Left lung (tissue), 10 donors: Measurements from ENCODE around the gene HRAS. TPM values are rescaled to one million over a fixed set of nuclear protein-coding genes. Genes with fewer than 3 reads are reported as not detected.

Experiments
- ATAC-seq: fragments of 200-7000 bp; cut with Tn5 transposase; one replicate; pipeline ENCODE4 v1.9.1; 2020; ENCODE audit warnings: moderate library complexity
- DNase-seq, 4 donors: peaks; one replicate each; pipeline ENCODE4 v3.0.0-alpha.2; 2013 to 2020
- H3K27ac ChIP-seq, 2 donors: fragments of 200-600 bp; sonication (generic) in 1 of 2; one replicate each; pipeline versions ENCODE4 v1.5.0 to v1.8.0; 2020 to 2021
- H3K27me3 ChIP-seq, 2 donors: fragments of 200-600 bp; sonication (generic) in 1 of 2; one replicate each; pipeline versions ENCODE4 v1.5.0 to v1.8.0; 2020 to 2021
- H3K36me3 ChIP-seq, 2 donors: fragments of 200-600 bp; sonication (generic) in 1 of 2; one replicate each; pipeline versions ENCODE4 v1.5.0 to v1.8.0; 2020 to 2021
- H3K4me1 ChIP-seq, 2 donors: fragments of 200-600 bp; one replicate each; pipeline ENCODE4 v1.8.0; 2021
- H3K4me3 ChIP-seq, 2 donors: fragments of 200-600 bp; sonication (generic) in 1 of 2; one replicate each; pipeline versions ENCODE4 v1.5.0 to v1.8.0; 2020 to 2021; ENCODE audit warnings: mild to moderate bottlenecking in 1 of 2
- H3K9me3 ChIP-seq, 2 donors: fragments of 200-600 bp; sonication (generic) in 1 of 2; one replicate each; pipeline versions ENCODE4 v1.5.0 to v1.8.0; 2020 to 2021
- intact Hi-C, 2 donors: fragments of 100-400 bp; cut with DNase I; formaldehyde crosslinking; loops; one replicate each; pipeline versions ENCODE4 v1.11.2 to v1.14.2; 2022
- microRNA-seq, 2 donors: library from miRNA; unstranded; fragments of <30 nt; microRNA quantifications; one replicate each; pipeline ENCODE4, GENCODE V29; 2019
- polyA plus RNA-seq, 6 donors: library from polyadenylated mRNA; unstranded; fragments of 120-200 nt; gene quantifications; one replicate each; pipeline ENCODE4 v1.2.1, GENCODE V29; 2013; ENCODE audit not compliant: insufficient read length in 6 of 6
- total RNA-seq, 2 donors: library from RNA; stranded (reverse); fragmentation: NEBNext Ultra II Directional; extraction: Animal tissue kit (Norgen Biotek cat#: 25700); gene quantifications; one replicate each; pipeline ENCODE4 v1.2.1, GENCODE V29; 2021
- TF ChIP-seq, protein P1 (sequence below), 2 donors: fragments of 200-600 bp; sonication (generic) in 1 of 2; IDR thresholded peaks; one replicate each; pipeline versions ENCODE4 v1.5.0 to v1.8.0; 2021; ENCODE audit warnings: antibody characterized with exemption in 2 of 2
- donor health status: DM: no; HTN: yes; CAD: no.
- donor health status: DM: no; HTN: no; CAD: no.

HRAS gene
- total and polyA plus RNA-seq, 8 donors: 32.4 to 52.4 (median 37.9) TPM

DNA sequence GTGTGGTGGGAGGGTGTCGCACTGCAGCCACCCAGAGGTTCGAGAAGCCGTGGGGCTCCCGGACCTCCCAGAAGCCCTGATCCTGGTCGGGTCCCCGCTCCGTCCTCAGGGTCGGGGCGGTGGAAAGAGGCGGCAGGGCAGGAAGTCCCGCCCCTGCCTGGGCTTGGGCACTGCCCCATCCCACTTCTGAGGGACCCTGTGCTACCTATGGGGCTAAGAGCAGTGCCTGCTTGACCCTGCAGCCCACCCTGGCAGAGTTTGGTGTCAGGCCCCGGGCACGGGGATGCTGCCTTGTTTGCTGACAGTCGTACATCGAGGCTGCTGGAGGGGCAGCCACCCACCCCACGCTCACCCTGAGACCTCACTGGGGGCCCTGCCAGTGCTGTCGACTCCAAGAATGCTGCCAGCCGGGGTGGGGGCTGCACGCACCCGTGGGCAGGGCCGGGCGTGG is 47.8 kb downstream of the HRAS start:
- Histone ChIP-seq H3K36me3 (peaks cover 0 to 45% of the 10 kb centered on the region in 2 donors), H3K4me3 (no peak overlapping the region), H3K9me3 (no peaks in the 10 kb centered on the region), H3K27ac (no peak overlapping the region), H3K4me1 (no peaks in the 10 kb centered on the region), H3K27me3 (no peaks in the 10 kb centered on the region)
- TF ChIP-seq, protein P1, sequence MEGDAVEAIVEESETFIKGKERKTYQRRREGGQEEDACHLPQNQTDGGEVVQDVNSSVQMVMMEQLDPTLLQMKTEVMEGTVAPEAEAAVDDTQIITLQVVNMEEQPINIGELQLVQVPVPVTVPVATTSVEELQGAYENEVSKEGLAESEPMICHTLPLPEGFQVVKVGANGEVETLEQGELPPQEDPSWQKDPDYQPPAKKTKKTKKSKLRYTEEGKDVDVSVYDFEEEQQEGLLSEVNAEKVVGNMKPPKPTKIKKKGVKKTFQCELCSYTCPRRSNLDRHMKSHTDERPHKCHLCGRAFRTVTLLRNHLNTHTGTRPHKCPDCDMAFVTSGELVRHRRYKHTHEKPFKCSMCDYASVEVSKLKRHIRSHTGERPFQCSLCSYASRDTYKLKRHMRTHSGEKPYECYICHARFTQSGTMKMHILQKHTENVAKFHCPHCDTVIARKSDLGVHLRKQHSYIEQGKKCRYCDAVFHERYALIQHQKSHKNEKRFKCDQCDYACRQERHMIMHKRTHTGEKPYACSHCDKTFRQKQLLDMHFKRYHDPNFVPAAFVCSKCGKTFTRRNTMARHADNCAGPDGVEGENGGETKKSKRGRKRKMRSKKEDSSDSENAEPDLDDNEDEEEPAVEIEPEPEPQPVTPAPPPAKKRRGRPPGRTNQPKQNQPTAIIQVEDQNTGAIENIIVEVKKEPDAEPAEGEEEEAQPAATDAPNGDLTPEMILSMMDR (IDR thresholded peaks at IDR 0.05): no peak
- no peak for ATAC-seq
- intact Hi-C loops: no loop called here
- no peak for DNase-seq

DNA sequence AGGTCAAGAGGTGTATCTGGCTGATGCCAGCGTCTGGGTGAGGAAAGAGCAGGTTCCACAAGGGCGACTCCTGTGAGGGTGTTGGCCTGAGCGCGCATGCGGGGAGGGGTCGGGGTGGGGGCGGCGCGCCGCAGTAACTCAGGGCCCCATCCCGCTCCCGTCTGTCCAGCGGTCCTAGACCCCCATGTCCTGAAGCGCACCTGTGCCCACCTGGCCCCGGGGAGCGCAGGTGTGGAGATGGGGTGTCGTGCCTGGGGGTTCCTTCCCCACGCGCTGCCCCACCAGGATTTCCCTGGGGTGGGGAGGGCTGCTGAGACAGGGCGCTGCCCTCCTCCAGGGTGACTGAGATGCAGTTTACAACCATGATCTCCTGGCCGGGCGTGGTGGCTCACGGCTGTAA is 49.2 kb downstream of the HRAS start:
- TF ChIP-seq, protein P1 (IDR thresholded peaks at IDR 0.05): no peak
- no peak overlapping the region for H3K4me3 ChIP-seq
- H3K27ac ChIP-seq: no peak overlapping the region
- DNase-seq (peak in 1 of 4 donors; percentile 54), ATAC-seq (no peak)
- peaks cover 0 to 37% of the 10 kb centered on the region in 2 donors for H3K36me3 ChIP-seq
- intact Hi-C loops: no loop called here
- H3K27me3 ChIP-seq: no peaks in the 10 kb centered on the region
- H3K9me3 ChIP-seq: no peaks in the 10 kb centered on the region
- no peaks in the 10 kb centered on the region for H3K4me1 ChIP-seq

DNA sequence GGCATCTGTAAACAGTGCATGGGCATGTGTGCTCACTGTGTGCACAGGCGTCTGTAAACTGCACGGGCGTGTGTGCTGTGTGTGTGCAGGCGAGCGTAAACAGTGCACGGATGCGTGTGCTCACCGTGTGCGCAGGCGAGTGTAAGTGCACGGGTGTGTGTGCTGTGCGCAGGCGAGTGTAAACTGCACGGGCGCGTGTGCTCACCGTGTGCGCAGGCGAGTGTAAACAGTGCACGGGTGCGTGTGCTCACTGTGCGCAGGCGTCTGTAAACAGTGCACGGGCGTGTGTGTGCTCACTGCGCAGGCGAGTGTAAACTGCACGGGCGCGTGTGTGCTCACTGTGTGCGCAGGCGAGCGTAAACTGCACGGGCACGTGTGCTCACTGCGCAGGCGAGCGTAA is 50.8 kb downstream of the HRAS start:
- Histone ChIP-seq H3K4me3 (no peak overlapping the region), H3K36me3 (peaks cover 0 to 22% of the 10 kb centered on the region in 2 donors), H3K9me3 (no peaks in the 10 kb centered on the region), H3K27ac (no peak overlapping the region), H3K4me1 (no peaks in the 10 kb centered on the region), H3K27me3 (no peaks in the 10 kb centered on the region)
- ATAC-seq (no peak), DNase-seq (no peak)
- TF ChIP-seq, protein P1 (IDR thresholded peaks at IDR 0.05): no peak
- intact Hi-C loops: no loop called here

Small RNA genes lying within 50 kb of the gene (microRNA-seq; reads per million reads assigned to microRNA genes)
- 51.4 to 120 reads per million in 2 donors for gene MIR210

Other genes starting within 250 kb of the HRAS start
- gene PGGHG, start 246.4 kb downstream of the HRAS start, total RNA-seq: 10 to 100 TPM; 47.7 to 75.3 TPM
- gene PGGHG, start 246.4 kb downstream of the HRAS start, polyA plus RNA-seq: 10 to 100 TPM; 14.2 to 22.9 (median 19.5) TPM
- gene IFITM5, start 236.1 kb downstream of the HRAS start, total RNA-seq: not detected
- gene IFITM5, start 236.1 kb downstream of the HRAS start, polyA plus RNA-seq: under 1 TPM in 4 of 6 donors, not detected in 2; 0.18 to 0.91 (median 0.57) TPM
- 100 to 1,000 TPM; 398 to 886 TPM for gene IFITM2, start 227.8 kb downstream of the HRAS start, total RNA-seq
- gene IFITM2, start 227.8 kb downstream of the HRAS start, polyA plus RNA-seq: 100 to 1,000 TPM; 106 to 184 (median 152) TPM
- gene IFITM1, start 221.5 kb downstream of the HRAS start, total RNA-seq: 100 to 1,000 TPM in 1 of 2 donors, 10 to 100 TPM in 1; 98.7 to 149 TPM
- 10 to 100 TPM in 5 of 6 donors, 1 to 10 TPM in 1; 6.3 to 20.1 (median 13.7) TPM for gene IFITM1, start 221.5 kb downstream of the HRAS start, polyA plus RNA-seq
- 1,000 to 10,000 TPM in 1 of 2 donors, 100 to 1,000 TPM in 1; 724 to 1,115 TPM for gene IFITM3, start 214.7 kb downstream of the HRAS start, total RNA-seq
- 100 to 1,000 TPM; 269 to 498 (median 350) TPM for gene IFITM3, start 214.7 kb downstream of the HRAS start, polyA plus RNA-seq
- gene B4GALNT4, start 166.1 kb downstream of the HRAS start, total RNA-seq: 1 to 10 TPM; 1.4 to 2.3 TPM
- gene B4GALNT4, start 166.1 kb downstream of the HRAS start, polyA plus RNA-seq: 10 to 100 TPM; 47.9 to 78.7 (median 59.0) TPM
- gene PKP3, start 141.4 kb downstream of the HRAS start, total RNA-seq: 10 to 100 TPM; 43.3 to 48.6 TPM
- gene PKP3, start 141.4 kb downstream of the HRAS start, polyA plus RNA-seq: 10 to 100 TPM; 11.0 to 15.5 (median 12.6) TPM
- 10 to 100 TPM; 59.0 to 74.8 TPM for gene SIGIRR, start 120.6 kb downstream of the HRAS start, total RNA-seq
- gene SIGIRR, start 120.6 kb downstream of the HRAS start, polyA plus RNA-seq: 10 to 100 TPM; 24.2 to 43.7 (median 30.3) TPM
- 10 to 100 TPM; 20.2 to 28.0 TPM for gene ANO9, start 93.6 kb downstream of the HRAS start, total RNA-seq
- gene ANO9, start 93.6 kb downstream of the HRAS start, polyA plus RNA-seq: 1 to 10 TPM; 4.0 to 9.5 (median 7.3) TPM
- 10 to 100 TPM; 25.6 to 27.9 TPM for gene PTDSS2, start 85.3 kb downstream of the HRAS start, total RNA-seq
- gene PTDSS2, start 85.3 kb downstream of the HRAS start, polyA plus RNA-seq: 10 to 100 TPM; 21.5 to 30.3 (median 24.8) TPM
- 100 to 1,000 TPM; 185 to 243 TPM for gene RNH1, start 28.3 kb downstream of the HRAS start, total RNA-seq
- 100 to 1,000 TPM in 1 of 6 donors, 10 to 100 TPM in 5; 69.3 to 112 (median 88.3) TPM for gene RNH1, start 28.3 kb downstream of the HRAS start, polyA plus RNA-seq
- gene LRRC56, start 2.0 kb upstream of the HRAS start, total RNA-seq: 1 to 10 TPM; 1.8 to 3.1 TPM
- gene LRRC56, start 2.0 kb upstream of the HRAS start, polyA plus RNA-seq: 1 to 10 TPM; 2.1 to 4.7 (median 2.9) TPM
- gene LMNTD2, start 25.2 kb upstream of the HRAS start, total RNA-seq: 1 to 10 TPM; 4.1 to 4.5 TPM
- gene LMNTD2, start 25.2 kb upstream of the HRAS start, polyA plus RNA-seq: 1 to 10 TPM; 1.6 to 5.2 (median 2.5) TPM
- gene RASSF7, start 25.4 kb upstream of the HRAS start, total RNA-seq: 10 to 100 TPM; 42.1 to 57.2 TPM
- gene RASSF7, start 25.4 kb upstream of the HRAS start, polyA plus RNA-seq: 10 to 100 TPM; 17.6 to 31.1 (median 26.3) TPM
- 10 to 100 TPM; 23.9 to 32.7 TPM for gene PHRF1, start 40.9 kb upstream of the HRAS start, total RNA-seq
- 10 to 100 TPM; 18.6 to 29.5 (median 23.5) TPM for gene PHRF1, start 40.9 kb upstream of the HRAS start, polyA plus RNA-seq
- 10 to 100 TPM; 38.8 to 50.4 TPM for gene IRF7, start 80.4 kb upstream of the HRAS start, total RNA-seq
- 10 to 100 TPM in 5 of 6 donors, 1 to 10 TPM in 1; 9.8 to 14.7 (median 12.8) TPM for gene IRF7, start 80.4 kb upstream of the HRAS start, polyA plus RNA-seq
- gene CDHR5, start 89.4 kb upstream of the HRAS start, total RNA-seq: not detected
- under 1 TPM; 0.46 to 0.77 (median 0.69) TPM for gene CDHR5, start 89.4 kb upstream of the HRAS start, polyA plus RNA-seq
- not detected for gene SCT, start 91.6 kb upstream of the HRAS start, total RNA-seq
- 1 to 10 TPM; 1.6 to 3.0 (median 2.5) TPM for gene SCT, start 91.6 kb upstream of the HRAS start, polyA plus RNA-seq
- under 1 TPM; 0.29 to 0.52 TPM for gene DRD4, start 101.7 kb upstream of the HRAS start, total RNA-seq
- gene DRD4, start 101.7 kb upstream of the HRAS start, polyA plus RNA-seq: 1 to 10 TPM in 2 of 6 donors, under 1 TPM in 4; 0.51 to 1.0 (median 0.82) TPM
- gene DEAF1, start 159.6 kb upstream of the HRAS start, total RNA-seq: 10 to 100 TPM; 28.3 to 28.6 TPM
- 10 to 100 TPM; 35.6 to 52.9 (median 41.0) TPM for gene DEAF1, start 159.6 kb upstream of the HRAS start, polyA plus RNA-seq
- 10 to 100 TPM; 23.6 to 25.2 TPM for gene TMEM80, start 160.2 kb upstream of the HRAS start, total RNA-seq
- 10 to 100 TPM; 26.9 to 34.5 (median 31.9) TPM for gene TMEM80, start 160.2 kb upstream of the HRAS start, polyA plus RNA-seq
- gene EPS8L2, start 170.7 kb upstream of the HRAS start, total RNA-seq: 100 to 1,000 TPM; 114 to 190 TPM
- 10 to 100 TPM; 52.5 to 92.2 (median 76.8) TPM for gene EPS8L2, start 170.7 kb upstream of the HRAS start, polyA plus RNA-seq
- 100 to 1,000 TPM; 206 to 322 TPM for gene TALDO1, start 211.9 kb upstream of the HRAS start, total RNA-seq
- 100 to 1,000 TPM; 100 to 124 (median 115) TPM for gene TALDO1, start 211.9 kb upstream of the HRAS start, polyA plus RNA-seq
- 10 to 100 TPM; 57.9 to 63.7 TPM for gene GATD1, start 241.9 kb upstream of the HRAS start, total RNA-seq
- gene GATD1, start 241.9 kb upstream of the HRAS start, polyA plus RNA-seq: 10 to 100 TPM; 51.7 to 87.1 (median 67.1) TPM